ENCODE data around the gene C1QTNF6. TPM values are rescaled to one million over a fixed set of nuclear protein-coding genes. Genes with fewer than 3 reads are reported as not detected.

The C1QTNF6 gene
- polyA plus RNA-seq, 1 of the 3 experiments (the other 2 are of a cell fraction) = 47.7 TPM

- TF ChIP-seq ZBTB33 (IDR thresholded peaks at IDR 0.05; ENCODE audit: borderline replicate concordance, low read depth) (no peak), EP300 (IDR thresholded peaks at IDR 0.05; ENCODE audit: borderline replicate concordance in 1 of 2, low read depth in 1 of 2, low read length in 1 of 2) (no peak), EZH2phosphoT487 (IDR thresholded peaks at IDR 0.05; ENCODE audit: borderline replicate concordance, low read depth) (no peak)
Observed at GRCh38 chr22:37206841-37207821, 19.1 kb upstream of the C1QTNF6 start (continued).

- POLR2A ChIA-PET = no interaction called here
- Histone ChIP-seq H4K20me1 (ENCODE audit: insufficient read depth) (no peaks in the 10 kb centered on the region), H3K79me2 (ENCODE audit: insufficient read depth) (no peaks in the 10 kb centered on the region), H3F3A (replicated peaks; ENCODE audit: insufficient read depth) (no peaks in the 10 kb centered on the region), H3K9me3 (no peaks in the 10 kb centered on the region), H3K4me1 (ENCODE audit: control insufficient read depth in 1 of 2, insufficient read depth in 2 of 2, low read depth in 1 of 2, low read length in 1 of 2) (no peaks in the 10 kb centered on the region; a peak in 1 of 4 replicates), H3K36me3 (replicated peaks in 1 of 2; ENCODE audit: control insufficient read depth in 1 of 2, insufficient read depth in 2 of 2, low read length in 1 of 2) (no peaks in the 10 kb centered on the region), H3K4me3 (ENCODE audit: low read depth in 2 of 2, low read length in 1 of 2) (no peak overlapping the region), H3K4me2 (no peak overlapping the region), H3K9ac (no peak overlapping the region), H3K9me2 (no peaks in the 10 kb centered on the region), H3K27ac (ENCODE audit: low read depth in 2 of 2, low read length in 1 of 2) (no peak overlapping the region), H2AFZ (ENCODE audit: low read depth) (no peak overlapping the region), H3K27me3 (ENCODE audit: insufficient read depth) (no peaks in the 10 kb centered on the region)
- WGBS (ENCODE audit: low lambda C conversion rate) = 89% methylated on average over 16 of the region's 16 CpGs
- CTCF ChIA-PET = interaction anchor here (0.7 to 2.2 kb wide), 6 partner anchors 9 to 252 kb away, joined by 3 to 14 read pairs (median 4); no protein-coding TSS in a partner anchor
- TF ChIP-seq YY1 (IDR thresholded peaks at IDR 0.05; ENCODE audit: low read depth) (no peak), RFX5 (IDR thresholded peaks at IDR 0.05; ENCODE audit: low read length) (no peak), FOXJ3 (CRISPR knock-in tag; IDR thresholded peaks at IDR 0.05) (no peak), IRF3 (IDR thresholded peaks at IDR 0.05; ENCODE audit: low read depth, low read length) (no peak)
- DNase-seq = no peak
Observed at GRCh38 chr22:37206118-37206840, 18.2 kb upstream of the C1QTNF6 start.

GRCh38 chr22:37205046-37205445, 17.0 kb upstream of the C1QTNF6 start:
- Histone ChIP-seq H3K36me3 (replicated peaks in 1 of 2; ENCODE audit: control insufficient read depth in 1 of 2, insufficient read depth in 2 of 2, low read length in 1 of 2) (no peaks in the 10 kb centered on the region), H3K9me2 (no peaks in the 10 kb centered on the region), H3F3A (replicated peaks; ENCODE audit: insufficient read depth) (no peaks in the 10 kb centered on the region), H3K4me3 (ENCODE audit: low read depth in 2 of 2, low read length in 1 of 2) (no peak overlapping the region), H3K27ac (ENCODE audit: low read depth in 2 of 2, low read length in 1 of 2) (no peak overlapping the region), H3K9ac (no peak overlapping the region), H3K4me1 (ENCODE audit: control insufficient read depth in 1 of 2, insufficient read depth in 2 of 2, low read depth in 1 of 2, low read length in 1 of 2) (no peaks in the 10 kb centered on the region; a peak in 1 of 4 replicates), H3K27me3 (ENCODE audit: insufficient read depth) (no peaks in the 10 kb centered on the region), H2AFZ (ENCODE audit: low read depth) (no peak overlapping the region), H4K20me1 (ENCODE audit: insufficient read depth) (no peaks in the 10 kb centered on the region), H3K9me3 (no peaks in the 10 kb centered on the region), H3K4me2 (no peak overlapping the region), H3K79me2 (ENCODE audit: insufficient read depth) (no peaks in the 10 kb centered on the region)
- ChIA-PET CTCF (interaction anchor here (1.5 kb wide), 1 partner anchor 24 kb away, joined by 3 read pairs; no protein-coding TSS in a partner anchor), POLR2A (no interaction called here)
- TF ChIP-seq NFIC (IDR thresholded peaks at IDR 0.05; ENCODE audit: borderline replicate concordance) = no peak
- no peak for TF ChIP-seq MXI1 (IDR thresholded peaks at IDR 0.05; ENCODE audit: low read depth, low read length)
- no peak for TF ChIP-seq YY1 (IDR thresholded peaks at IDR 0.05; ENCODE audit: low read depth)
- TF ChIP-seq CTCF (IDR thresholded peaks at IDR 0.05) = no peak
- TF ChIP-seq JUND (IDR thresholded peaks at IDR 0.05) = no peak
- TF ChIP-seq CHD2 (IDR thresholded peaks at IDR 0.05; ENCODE audit: low read length, partially characterized antibody) = no peak
- TF ChIP-seq FOXM1 (IDR thresholded peaks at IDR 0.05; ENCODE audit: low read depth) = no peak
- DNase-seq = peak; percentile 7
- whole genome bisulfite sequencing (ENCODE audit: low lambda C conversion rate) = 79% methylated on average over 5 of the region's 5 CpGs
